CD4-positive, alpha-beta memory T cell (primary cell): Measurements from ENCODE around the gene CELF5. TPM values are rescaled to one million over a fixed set of nuclear protein-coding genes. Genes with fewer than 3 reads are reported as not detected.

Experiments
- CTCF ChIA-PET: fragments of 350-600 bp; sonication (Branson Sonifier 250); formaldehyde crosslinking; loops from one replicate; lab custom pipeline; 2021; ENCODE audit warnings: inconsistent platforms; ENCODE audit not compliant: partially characterized antibody; lab: Charles Lee
- POLR2A ChIA-PET: fragments of 350-600 bp; sonication (Branson Sonifier 250); formaldehyde crosslinking; loops from one replicate; lab custom pipeline; 2021; ENCODE audit not compliant: partially characterized antibody; lab: Charles Lee
- DNase-seq, 5 donors: peaks; one replicate each; pipeline versions ENCODE4 v3.0.0 to v3.0.0-alpha.2; 2020 to 2022; ENCODE audit warnings: mixed read lengths in 1 of 5
- H3K27ac ChIP-seq: one replicate; pipeline ENCODE4 v1.7.0; 2013; ENCODE audit warnings: low read depth, low read length
- H3K27me3 ChIP-seq: 2 replicates; pipeline ENCODE4 v1.7.0; 2013; ENCODE audit warnings: mild to moderate bottlenecking, low read length, moderate library complexity; ENCODE audit not compliant: insufficient read depth
- H3K36me3 ChIP-seq: 2 replicates; pipeline ENCODE4 v1.7.0; 2013; ENCODE audit warnings: mild to moderate bottlenecking, low read length, moderate library complexity; ENCODE audit not compliant: insufficient read depth
- H3K4me1 ChIP-seq: 2 replicates; pipeline ENCODE4 v1.7.0; 2013; ENCODE audit warnings: mild to moderate bottlenecking, low read length, moderate library complexity; ENCODE audit not compliant: insufficient read depth
- H3K4me3 ChIP-seq, 2 donors: one replicate each; pipeline ENCODE4 v1.7.0; 2013; ENCODE audit warnings: low read length in 2 of 2, mild to moderate bottlenecking in 1 of 2
- H3K9me3 ChIP-seq, 2 donors: one replicate each; pipeline ENCODE4 v1.7.0; 2013; ENCODE audit warnings: low read length in 2 of 2, control low read depth in 1 of 2; ENCODE audit not compliant: control insufficient read depth in 1 of 2
- H3K27ac Mint-ChIP-seq, 7 donors: one replicate each; pipeline ENCODE4 v1.8.0; 2020 to 2021; ENCODE audit warnings: mixed read lengths in 7 of 7, mild to moderate bottlenecking in 6 of 7, inconsistent platforms in 3 of 7, moderate library complexity in 3 of 7
- H3K27me3 Mint-ChIP-seq, 2 donors: one replicate each; pipeline ENCODE4 v1.8.0; 2020 to 2021; ENCODE audit warnings: mixed read lengths in 2 of 2
- H3K36me3 Mint-ChIP-seq, 2 donors: one replicate each; pipeline ENCODE4 v1.8.0; 2020 to 2021; ENCODE audit warnings: mixed read lengths in 2 of 2, inconsistent platforms in 1 of 2, mild to moderate bottlenecking in 1 of 2
- H3K4me1 Mint-ChIP-seq, 4 donors: one replicate each; pipeline ENCODE4 v1.8.0; 2020 to 2021; ENCODE audit warnings: mixed read lengths in 4 of 4, mild to moderate bottlenecking in 1 of 4
- H3K4me3 Mint-ChIP-seq, 8 donors: one replicate each; pipeline ENCODE4 v1.8.0; 2020 to 2021; ENCODE audit warnings: mixed read lengths in 8 of 8, mild to moderate bottlenecking in 7 of 8, moderate library complexity in 6 of 8, inconsistent platforms in 3 of 8
- H3K9me3 Mint-ChIP-seq, 8 donors: one replicate each; pipeline ENCODE4 v1.8.0; 2020 to 2021; ENCODE audit warnings: mixed read lengths in 8 of 8, mild to moderate bottlenecking in 5 of 8, inconsistent platforms in 3 of 8, moderate library complexity in 1 of 8
- intact Hi-C: fragments of 100-400 bp; cut with micrococcal nuclease; formaldehyde crosslinking; loops from one replicate; pipeline ENCODE4 v1.15.1; 2023
- polyA plus RNA-seq, 2 donors: library from polyadenylated mRNA; unstranded; fragments of 300-500 nt; fragmentation: Illumina TruSeq; gene quantifications; one replicate each; pipeline ENCODE4 v1.2.3, GENCODE V29; 2021
- total RNA-seq, 2 experiments: library from RNA; stranded (reverse); gene quantifications; one replicate each; pipeline ENCODE4 v1.2.3, GENCODE V29; 2021

Gene CELF5
- total and polyA plus RNA-seq, 4 experiments from 2014 or later, result 0.32 to 0.64 (median 0.44) TPM; not detected in 1

GRCh38 chr19:3274245-3274941, 49.9 kb downstream of the CELF5 start:
- intact Hi-C loops, result no loop called here
- no peak overlapping the region for H3K4me3 ChIP-seq

DNA sequence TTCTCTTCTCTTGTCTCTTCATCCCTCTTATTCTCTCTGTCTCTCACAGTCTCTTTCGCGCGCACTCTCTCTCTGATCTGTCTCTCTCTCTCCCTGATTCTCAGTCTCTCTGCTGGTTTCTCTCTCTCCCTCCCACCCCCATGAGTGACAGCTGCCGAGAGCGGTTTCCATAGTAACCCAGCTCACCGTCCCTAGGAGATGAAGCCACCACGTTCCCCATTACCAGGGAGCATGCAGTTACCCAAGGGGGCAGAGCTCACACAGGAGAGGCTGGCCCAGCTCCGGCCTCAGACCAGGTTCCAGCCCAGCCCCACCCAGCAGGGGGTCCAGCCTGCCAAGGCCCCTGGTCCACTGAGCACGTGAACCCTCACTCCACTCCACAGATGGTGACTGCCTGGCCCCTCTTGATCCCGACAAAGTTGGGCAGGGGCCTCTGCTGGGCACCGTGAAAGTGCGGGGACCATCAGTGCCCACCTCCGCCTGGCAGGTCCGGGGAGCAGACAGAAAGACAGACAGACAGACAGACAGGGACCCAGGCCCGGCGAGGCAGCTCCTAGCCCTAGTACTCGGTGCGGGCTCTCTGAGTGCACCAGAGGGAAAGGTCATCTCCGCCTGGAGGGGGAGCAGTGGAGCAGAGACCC, 50.6 kb downstream of the CELF5 start:
- H3K27ac ChIP-seq, result peak overlapping the region; percentile 23
- DNase-seq, result peak; percentile 16 to 59 (median 30)
- ChIA-PET POLR2A (interaction anchor here (0.8 to 1.7 kb wide), 5 partner anchors 63 to 413 kb away, joined by 3 to 6 read pairs (median 3); no protein-coding TSS in a partner anchor), CTCF (interaction anchor here (0.9 to 2.2 kb wide), 6 partner anchors 9 to 325 kb away, joined by 3 to 13 read pairs (median 6); no protein-coding TSS in a partner anchor)
- peaks cover 1% of the 10 kb centered on the region for H3K27me3 ChIP-seq
- peaks cover 15% of the 10 kb centered on the region for H3K4me1 ChIP-seq
- intact Hi-C loops, result loop anchor here (5.0 kb wide), 1 partner anchor 297 kb away; the partner anchor contains the start of gene HMG20B
- no peaks in the 10 kb centered on the region for H3K36me3 ChIP-seq
- Mint-ChIP-seq H3K4me3 (peak overlapping the region; percentile 80 to 93 (median 86)), H3K27ac (peak overlapping the region; percentile 70 to 93 (median 86)), H3K4me1 (peaks cover 7 to 22% (median 16%) of the 10 kb centered on the region in 4 donors), H3K9me3 (peaks cover 0 to 2% (median 0%) of the 10 kb centered on the region in 8 donors), H3K27me3 (peaks cover 12 to 13% of the 10 kb centered on the region in 2 donors), H3K36me3 (peaks cover 0 to 3% of the 10 kb centered on the region in 2 donors)
- no peaks in the 10 kb centered on the region for H3K9me3 ChIP-seq
- peak overlapping the region; percentile 47 to 78 for H3K4me3 ChIP-seq

More at GRCh38 chr19:3274245-3274941, 49.9 kb downstream of the CELF5 start:
- Histone ChIP-seq H3K9me3 (no peaks in the 10 kb centered on the region), H3K27me3 (peaks cover 8% of the 10 kb centered on the region), H3K36me3 (no peaks in the 10 kb centered on the region), H3K27ac (no peak overlapping the region), H3K4me1 (peaks cover 15% of the 10 kb centered on the region)
- H3K36me3 Mint-ChIP-seq, result peaks cover 0 to 3% of the 10 kb centered on the region in 2 donors
- POLR2A ChIA-PET, result interaction anchor here (0.9 kb wide), 1 partner anchor 220 kb away, joined by 3 read pairs; no protein-coding TSS in a partner anchor
- peaks cover 0 to 3% (median 0%) of the 10 kb centered on the region in 8 donors for H3K9me3 Mint-ChIP-seq
- no peak for DNase-seq
- H3K27ac Mint-ChIP-seq, result peak overlapping the region in 6 of 7 donors; percentile 70 to 93 (median 86)
- CTCF ChIA-PET, result interaction anchor here (1.0 to 2.2 kb wide), 3 partner anchors 10 to 31 kb away, joined by 5 to 13 read pairs (median 10); no protein-coding TSS in a partner anchor
- peak overlapping the region; percentile 80 to 93 (median 86) for H3K4me3 Mint-ChIP-seq
- peaks cover 7 to 26% (median 16%) of the 10 kb centered on the region in 4 donors for H3K4me1 Mint-ChIP-seq
- peaks cover 19 to 20% of the 10 kb centered on the region in 2 donors for H3K27me3 Mint-ChIP-seq

DNA sequence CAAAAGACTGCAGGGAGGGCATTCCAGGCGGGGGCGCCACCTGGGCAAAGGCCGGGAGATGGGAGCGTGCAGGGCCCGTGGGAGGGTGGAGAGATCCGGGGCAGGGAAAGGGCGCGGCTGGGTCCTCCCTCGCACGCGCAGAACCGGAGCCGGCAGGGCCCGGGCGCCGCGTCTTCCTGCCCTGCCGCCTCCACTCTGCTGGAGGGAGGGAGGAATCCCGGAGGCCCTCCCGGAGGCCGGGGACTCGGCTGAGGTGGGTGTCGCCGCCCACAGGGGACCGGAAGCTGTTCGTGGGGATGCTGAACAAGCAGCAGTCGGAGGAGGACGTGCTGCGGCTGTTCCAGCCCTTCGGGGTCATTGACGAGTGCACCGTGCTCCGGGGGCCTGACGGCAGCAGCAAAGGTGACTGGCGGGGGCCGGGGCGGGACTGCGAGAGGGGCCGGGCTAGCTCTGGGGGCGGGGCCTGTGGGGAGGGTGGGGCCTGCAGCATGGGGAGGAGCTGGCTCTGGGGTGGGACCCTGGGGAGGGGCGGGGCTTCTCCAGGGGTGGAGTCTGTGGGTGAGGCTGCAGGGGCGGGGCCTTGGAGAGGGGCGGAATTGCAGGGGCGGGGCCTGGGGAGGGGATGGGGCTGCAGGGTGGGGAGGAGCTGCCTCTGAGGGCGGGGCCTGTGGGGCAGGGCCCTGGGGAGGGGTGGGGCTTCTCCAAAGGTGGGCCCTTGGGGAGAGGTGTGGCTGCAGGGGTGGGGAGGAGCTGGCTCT, 51.3 kb downstream of the CELF5 start:
- Histone ChIP-seq H3K9me3 (no peaks in the 10 kb centered on the region), H3K27me3 (no peaks in the 10 kb centered on the region), H3K4me1 (peaks cover 15% of the 10 kb centered on the region), H3K4me3 (peak overlapping the region; percentile 47 to 78), H3K36me3 (no peaks in the 10 kb centered on the region), H3K27ac (peak overlapping the region; percentile 23)
- H3K27me3 Mint-ChIP-seq, result peaks cover 12% of the 10 kb centered on the region in 2 donors
- peaks cover 7 to 22% (median 16%) of the 10 kb centered on the region in 4 donors for H3K4me1 Mint-ChIP-seq
- H3K27ac Mint-ChIP-seq, result peak overlapping the region; percentile 70 to 93 (median 86)
- ChIA-PET POLR2A (interaction anchor here (0.5 to 1.7 kb wide), 6 partner anchors 9 to 1513 kb away, joined by 3 to 6 read pairs (median 4); no protein-coding TSS in a partner anchor), CTCF (interaction anchor here (0.6 to 2.2 kb wide), 8 partner anchors 9 to 829 kb away, joined by 3 to 13 read pairs (median 4); no protein-coding TSS in a partner anchor)
- DNase-seq, result peak; percentile 90 to 97 (median 92)
- H3K4me3 Mint-ChIP-seq, result peak overlapping the region; percentile 80 to 93 (median 86)
- H3K36me3 Mint-ChIP-seq, result peaks cover 0 to 3% of the 10 kb centered on the region in 2 donors
- peaks cover 0 to 2% (median 0%) of the 10 kb centered on the region in 8 donors for H3K9me3 Mint-ChIP-seq
- intact Hi-C loops, result loop anchor here (1.0 to 5.0 kb wide), 2 partner anchors 10 to 297 kb away; partner anchors contain the start of gene HMG20B

DNA sequence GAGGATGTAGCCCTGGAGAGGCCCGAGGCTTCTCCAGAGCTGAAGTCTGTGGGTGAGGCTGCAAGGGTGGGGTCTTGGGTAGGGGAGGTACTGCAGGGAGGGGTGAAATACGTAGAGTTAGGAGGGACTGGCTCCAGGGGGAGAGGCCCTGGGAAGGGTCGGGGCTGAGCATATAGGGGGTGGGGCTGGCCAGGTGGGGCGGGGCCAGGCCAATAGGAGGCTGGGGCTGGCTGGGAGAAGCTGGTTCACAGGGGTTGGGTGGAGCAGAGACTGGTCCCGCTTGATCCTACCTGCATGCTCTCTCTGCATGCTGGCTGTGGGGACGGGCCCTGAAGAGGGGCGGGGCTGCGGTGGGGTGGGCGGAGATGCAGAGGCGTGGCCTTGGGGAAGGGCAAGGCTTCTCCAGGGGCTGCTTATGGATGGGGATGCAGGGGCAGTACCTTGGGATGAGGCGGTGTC, 51.9 kb downstream of the CELF5 start:
- Histone ChIP-seq H3K27ac (no peak overlapping the region), H3K27me3 (no peaks in the 10 kb centered on the region), H3K36me3 (no peaks in the 10 kb centered on the region), H3K4me3 (no peak overlapping the region), H3K4me1 (peaks cover 15% of the 10 kb centered on the region), H3K9me3 (no peaks in the 10 kb centered on the region)
- Mint-ChIP-seq H3K27me3 (peaks cover 9 to 10% of the 10 kb centered on the region in 2 donors), H3K9me3 (peaks cover 0 to 2% (median 0%) of the 10 kb centered on the region in 8 donors), H3K4me1 (peaks cover 7 to 22% (median 16%) of the 10 kb centered on the region in 4 donors), H3K27ac (peak overlapping the region in 5 of 7 donors; percentile 19 to 70 (median 29)), H3K4me3 (peak overlapping the region; percentile 35 to 89 (median 48)), H3K36me3 (peaks cover 0 to 3% of the 10 kb centered on the region in 2 donors)
- DNase-seq, result peak in 1 of 5 donors; percentile 68
- ChIA-PET POLR2A (interaction anchor here (0.5 to 1.7 kb wide), 7 partner anchors 9 to 1512 kb away, joined by 3 to 6 read pairs (median 4); no protein-coding TSS in a partner anchor), CTCF (interaction anchor here (0.6 to 2.2 kb wide), 8 partner anchors 8 to 828 kb away, joined by 3 to 13 read pairs (median 4); no protein-coding TSS in a partner anchor)
- intact Hi-C loops, result loop anchor here (1.0 to 5.0 kb wide), 2 partner anchors 9 to 296 kb away; partner anchors contain the start of gene HMG20B

GRCh38 chr19:3277649-3278048, 53.2 kb downstream of the CELF5 start:
- H3K9me3 ChIP-seq, result no peaks in the 10 kb centered on the region
- H3K9me3 Mint-ChIP-seq, result peaks cover 0 to 2% (median 0%) of the 10 kb centered on the region in 8 donors
- no peak for DNase-seq
- no peaks in the 10 kb centered on the region for H3K27me3 ChIP-seq
- H3K4me3 ChIP-seq, result no peak overlapping the region
- no peaks in the 10 kb centered on the region for H3K36me3 Mint-ChIP-seq
- H3K4me3 Mint-ChIP-seq, result peak overlapping the region in 5 of 8 donors; percentile 11 to 58 (median 28)
- POLR2A ChIA-PET, result no interaction called here
- H3K27ac Mint-ChIP-seq, result peak overlapping the region in 3 of 7 donors; percentile 30 to 68 (median 54)
- peaks cover 15% of the 10 kb centered on the region for H3K4me1 ChIP-seq
- peaks cover 4 to 9% of the 10 kb centered on the region in 2 donors for H3K27me3 Mint-ChIP-seq
- no peak overlapping the region for H3K27ac ChIP-seq
- H3K36me3 ChIP-seq, result no peaks in the 10 kb centered on the region
- H3K4me1 Mint-ChIP-seq, result peaks cover 7 to 22% (median 16%) of the 10 kb centered on the region in 4 donors
- CTCF ChIA-PET, result no interaction called here
- intact Hi-C loops, result loop anchor here (5.0 kb wide), 1 partner anchor 295 kb away; the partner anchor contains the start of gene HMG20B

GRCh38 chr19:3278294-3278693, 53.8 kb downstream of the CELF5 start:
- DNase-seq, result no peak
- Mint-ChIP-seq H3K9me3 (peaks cover 0 to 2% (median 0%) of the 10 kb centered on the region in 8 donors), H3K4me1 (peaks cover 7 to 22% (median 16%) of the 10 kb centered on the region in 4 donors), H3K27me3 (peaks cover 4 to 9% of the 10 kb centered on the region in 2 donors), H3K27ac (no peak overlapping the region), H3K4me3 (no peak overlapping the region), H3K36me3 (no peaks in the 10 kb centered on the region)
- Histone ChIP-seq H3K27me3 (no peaks in the 10 kb centered on the region), H3K4me3 (no peak overlapping the region), H3K4me1 (peaks cover 15% of the 10 kb centered on the region), H3K9me3 (no peaks in the 10 kb centered on the region), H3K36me3 (no peaks in the 10 kb centered on the region), H3K27ac (no peak overlapping the region)
- intact Hi-C loops, result loop anchor here (5.0 kb wide), 1 partner anchor 294 kb away; the partner anchor contains the start of gene HMG20B
- ChIA-PET POLR2A (no interaction called here), CTCF (no interaction called here)
